GM19455 (cell line): ENCODE results near the gene SPTSSA.

Source experiments
- ATAC-seq: cut with Tn5 transposase; IDR thresholded peaks from one replicate; pipeline ENCODE4 v1.9.1; 2021; ENCODE audit not compliant: unreplicated experiment

SPTSSA gene

DNA sequence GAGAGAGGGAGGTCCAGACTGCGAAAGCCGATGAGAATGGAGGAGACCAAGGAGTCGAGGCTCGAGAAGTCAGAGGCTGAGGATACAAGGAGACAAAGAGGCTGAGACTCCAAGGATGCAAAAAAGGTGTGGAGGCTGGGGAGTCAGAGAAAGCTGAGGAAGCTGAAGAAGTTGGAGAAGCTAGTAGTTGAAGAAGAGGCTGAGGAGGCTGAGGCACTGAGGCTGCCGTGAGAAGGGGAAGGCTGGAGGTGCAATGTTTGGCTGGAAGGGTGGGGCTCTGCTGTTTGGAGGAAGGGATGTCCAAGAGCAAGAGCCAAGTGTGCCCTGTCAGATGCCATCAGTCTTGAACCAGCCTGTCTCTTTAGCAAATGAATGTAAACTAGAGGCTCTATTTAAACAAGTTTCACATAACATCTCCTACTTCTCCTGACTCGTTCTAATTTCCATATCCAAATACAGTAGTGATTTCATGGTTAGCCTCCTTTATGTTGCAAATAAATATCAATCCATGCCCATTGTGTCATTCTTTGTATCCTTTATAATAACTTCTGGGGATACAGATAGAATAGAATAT is 10.8 kb upstream of the SPTSSA start:
- ATAC-seq: no peak

DNA sequence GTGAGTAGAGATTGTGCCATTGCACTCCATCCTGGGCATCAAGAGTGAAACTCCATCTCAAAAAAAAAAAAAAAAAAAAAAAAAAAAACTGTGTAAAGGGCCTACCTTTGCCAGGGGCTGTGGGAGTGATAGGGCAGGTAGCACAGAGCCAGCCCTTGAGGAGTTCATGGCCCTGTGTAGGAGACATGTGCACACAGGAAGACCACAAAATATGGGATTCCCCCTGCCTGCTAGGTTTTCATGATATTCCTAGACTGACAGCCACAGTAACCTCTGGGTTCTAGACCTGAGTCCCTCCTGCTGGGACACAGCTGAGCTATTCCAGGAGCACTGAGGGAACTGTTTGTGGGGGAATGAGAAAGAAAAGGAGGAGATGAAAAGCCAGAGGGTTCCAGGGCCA is 8.3 kb upstream of the SPTSSA start:
- no peak for ATAC-seq

DNA sequence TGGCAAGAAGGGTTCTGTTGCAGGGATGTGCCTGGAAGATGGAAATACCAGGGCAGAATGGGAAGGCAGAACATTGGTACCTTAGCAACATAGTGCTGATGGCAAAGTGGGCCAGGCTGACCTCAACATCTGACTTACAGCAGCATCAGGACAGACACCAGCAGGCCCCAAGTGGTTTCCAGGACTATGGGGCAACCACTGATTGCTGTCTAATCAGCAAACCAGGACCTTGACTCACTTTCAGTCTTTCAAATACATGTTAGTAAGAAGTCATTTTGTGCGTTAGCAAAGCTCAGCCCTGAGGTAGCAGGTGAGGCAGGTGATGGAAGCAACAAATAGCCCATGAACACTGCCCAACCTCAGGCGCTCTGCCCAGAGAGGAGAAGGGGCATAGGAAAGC is 4.7 kb upstream of the SPTSSA start:
- no peak for ATAC-seq

DNA sequence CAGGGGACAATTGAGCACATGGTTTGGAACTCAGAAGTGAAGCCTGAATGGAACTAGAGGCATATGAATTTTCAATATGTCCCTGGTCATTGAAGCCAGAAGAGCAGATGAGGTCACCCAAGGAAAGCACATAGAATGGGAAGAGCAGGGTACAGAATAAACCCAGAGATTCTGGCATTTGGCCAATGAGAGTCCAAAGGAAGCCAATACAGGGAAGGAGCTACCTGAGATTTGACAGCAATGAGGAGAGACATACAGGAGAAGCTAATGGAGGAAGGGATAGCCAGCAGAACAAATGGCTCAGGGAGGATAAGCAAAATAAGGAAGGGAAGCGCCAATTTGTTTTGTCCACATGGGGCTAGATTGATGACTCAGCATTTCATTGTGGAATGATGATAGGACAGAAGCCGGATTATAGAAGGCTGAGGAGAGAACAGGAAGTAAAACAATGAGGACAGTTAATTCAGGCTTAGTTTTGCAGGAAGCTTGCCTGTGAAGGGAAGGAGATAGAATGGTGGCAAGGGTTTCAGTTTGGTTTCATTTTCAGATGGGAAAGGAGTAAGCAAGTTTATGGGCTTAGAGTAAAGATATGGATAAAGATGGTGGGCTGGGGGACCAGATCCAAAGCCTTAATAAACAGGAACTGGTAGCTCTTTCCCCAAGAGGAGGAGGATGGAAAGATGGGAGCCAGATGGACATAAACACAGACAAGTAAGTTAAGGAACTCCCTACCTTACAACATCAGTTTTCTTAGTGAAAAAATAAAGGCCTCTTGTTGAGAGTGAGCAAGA is 3.2 kb upstream of the SPTSSA start:
- ATAC-seq: no peak

DNA sequence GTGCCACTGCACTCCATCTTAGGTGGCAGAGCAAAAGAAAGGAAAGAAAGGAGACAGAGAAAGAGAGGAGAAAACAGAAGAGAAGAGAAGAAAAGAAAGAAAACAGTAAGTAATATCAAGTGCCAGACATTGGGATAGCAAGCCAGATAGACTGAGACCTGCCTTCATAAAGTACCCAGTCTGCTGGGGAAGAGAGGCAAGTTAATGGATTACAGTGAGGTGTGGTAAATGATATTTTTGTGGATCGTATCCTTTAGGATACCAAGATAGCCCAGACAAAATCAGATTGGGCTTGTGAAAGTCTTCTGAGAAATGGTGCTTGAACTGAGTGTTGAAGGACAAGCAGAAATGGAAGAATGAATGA is 1.5 kb upstream of the SPTSSA start:
- no peak for ATAC-seq

DNA sequence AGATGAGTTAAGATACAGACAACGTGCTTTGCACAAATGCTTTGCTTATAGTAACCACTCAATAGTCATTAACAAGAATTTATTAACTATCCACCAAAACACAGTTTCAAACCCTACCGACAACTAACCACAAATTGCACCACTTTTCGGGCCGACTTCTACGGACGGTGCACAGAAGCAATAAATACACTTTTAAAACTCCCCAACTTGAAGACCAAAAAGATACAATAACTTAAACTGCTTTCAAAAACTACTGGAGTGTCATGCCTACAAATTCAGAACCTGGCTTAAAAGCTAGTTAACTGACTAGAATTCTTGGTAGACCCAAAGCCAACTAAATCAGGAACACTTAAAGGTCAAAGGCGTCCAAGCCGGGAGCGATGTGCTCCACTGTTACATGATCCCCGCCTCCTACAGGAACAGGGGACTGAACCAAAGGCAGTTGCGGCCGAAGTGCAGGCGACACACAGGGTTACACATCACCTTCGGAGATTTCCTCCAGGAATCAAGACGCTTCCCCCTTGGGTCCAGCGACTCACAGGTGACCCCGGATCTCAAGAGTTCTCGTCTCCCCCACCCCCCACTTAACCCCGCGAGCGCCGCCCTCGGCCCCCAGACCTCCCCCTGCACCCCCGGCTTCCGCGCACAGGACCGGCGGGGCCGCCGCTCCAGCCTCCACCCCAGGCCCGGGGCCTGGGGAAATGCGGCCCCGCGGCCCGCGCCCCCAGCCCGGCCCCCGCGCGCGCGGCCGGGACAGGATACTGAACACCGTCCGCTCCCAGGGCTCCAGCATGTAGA is 507 bp downstream of the SPTSSA start:
- ATAC-seq: peak; percentile 16

DNA sequence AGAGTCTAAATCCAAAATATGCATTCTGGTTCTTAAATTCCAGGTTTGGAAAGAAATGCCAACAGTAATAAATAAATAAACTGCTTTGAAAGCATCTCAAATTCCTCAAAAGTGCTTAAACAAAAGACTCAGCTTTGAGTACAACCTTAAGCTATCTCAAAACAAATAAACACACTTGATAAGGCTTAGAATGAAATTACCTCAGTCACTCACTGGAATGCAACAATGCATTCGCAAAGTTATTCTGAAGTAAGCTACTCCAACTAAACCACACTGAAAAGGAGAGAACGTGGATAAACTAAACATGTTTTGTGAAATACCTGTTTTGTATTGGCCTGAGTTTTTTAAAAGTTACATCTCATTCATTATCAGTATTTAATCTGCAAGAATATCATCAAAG is 1.2 kb downstream of the SPTSSA start:
- no peak for ATAC-seq

DNA sequence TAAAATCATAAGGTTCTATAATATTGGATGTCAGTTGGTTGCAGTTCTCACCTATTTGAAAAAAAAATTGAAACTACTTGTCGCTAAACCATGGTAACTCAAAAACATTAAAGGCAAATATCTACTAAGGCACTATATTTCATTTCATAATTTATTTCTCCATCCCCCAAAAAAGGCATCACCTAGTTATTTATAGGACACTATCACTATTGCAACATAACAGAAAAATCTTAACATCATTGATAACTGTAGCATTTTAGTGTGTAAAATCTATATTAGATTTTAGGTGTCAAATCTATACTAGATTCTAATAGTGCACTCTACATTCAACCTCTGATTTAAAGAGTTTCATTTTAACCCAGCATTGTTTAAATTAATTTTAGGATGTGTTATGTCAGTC is 1.7 kb downstream of the SPTSSA start:
- no peak for ATAC-seq

DNA sequence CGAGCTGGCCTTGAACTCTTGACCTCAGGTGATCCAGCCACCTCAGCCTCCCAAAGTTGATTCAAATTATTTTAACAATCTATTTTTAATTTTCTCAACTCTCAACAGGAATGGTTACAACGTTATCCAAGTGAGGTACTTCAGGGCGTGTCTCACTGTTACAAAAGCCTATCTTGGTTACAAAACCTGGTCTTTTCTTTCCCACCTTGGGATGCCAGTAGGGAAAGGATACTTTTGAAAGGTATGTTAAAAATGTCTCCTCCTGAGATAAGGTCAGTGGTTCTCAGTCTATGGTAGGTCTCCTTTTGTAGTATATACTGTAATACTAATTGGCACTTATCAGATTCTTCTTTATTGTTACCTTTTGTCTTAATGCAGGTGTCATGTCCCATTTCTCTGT is 4.9 kb downstream of the SPTSSA start:
- no peak for ATAC-seq

DNA sequence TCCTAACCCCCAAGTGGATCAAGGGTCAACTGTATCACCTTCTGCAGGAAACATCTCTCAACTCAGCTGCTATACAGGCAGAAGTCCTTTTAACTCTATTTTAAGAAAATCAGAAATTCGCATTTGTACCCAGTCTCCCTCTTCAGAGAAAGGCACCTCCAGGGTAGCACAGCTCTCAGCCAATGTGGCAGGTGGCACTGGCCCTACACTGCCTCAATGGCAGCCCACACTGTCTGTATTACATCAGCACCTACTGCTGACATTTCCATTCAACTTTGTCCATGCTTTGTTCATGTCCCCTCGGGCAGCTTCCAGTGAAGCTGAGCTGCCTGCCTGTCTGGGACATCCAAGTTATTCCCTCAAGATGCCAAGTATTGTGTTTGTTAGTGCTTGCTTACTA is 8.8 kb downstream of the SPTSSA start:
- ATAC-seq: no peak

DNA sequence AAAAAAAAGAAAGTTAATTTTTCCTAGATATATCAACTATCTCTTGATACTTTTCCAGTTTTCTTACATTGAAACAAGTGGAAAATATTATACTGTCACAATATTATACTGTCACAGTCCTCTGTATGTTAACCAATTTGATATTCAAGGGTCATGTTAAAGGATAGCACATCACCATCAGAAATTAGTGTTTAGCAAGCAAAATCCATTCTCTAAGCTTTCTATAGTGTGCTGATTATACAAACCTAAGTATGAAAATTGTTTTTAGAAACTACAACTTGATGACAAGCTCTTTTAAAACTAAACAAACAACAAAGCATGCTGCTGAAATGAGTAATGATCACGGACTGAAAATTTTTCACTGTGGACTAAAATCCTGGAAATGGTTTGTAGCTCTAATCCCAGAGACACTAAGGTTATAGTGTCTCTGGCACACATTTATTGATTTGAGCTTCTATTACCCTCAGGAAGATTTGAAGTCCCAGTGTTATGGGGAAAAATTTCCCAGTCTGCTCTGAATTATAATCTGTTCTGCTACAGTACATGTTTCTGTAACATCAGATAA is 9.7 kb downstream of the SPTSSA start:
- no peak for ATAC-seq

DNA sequence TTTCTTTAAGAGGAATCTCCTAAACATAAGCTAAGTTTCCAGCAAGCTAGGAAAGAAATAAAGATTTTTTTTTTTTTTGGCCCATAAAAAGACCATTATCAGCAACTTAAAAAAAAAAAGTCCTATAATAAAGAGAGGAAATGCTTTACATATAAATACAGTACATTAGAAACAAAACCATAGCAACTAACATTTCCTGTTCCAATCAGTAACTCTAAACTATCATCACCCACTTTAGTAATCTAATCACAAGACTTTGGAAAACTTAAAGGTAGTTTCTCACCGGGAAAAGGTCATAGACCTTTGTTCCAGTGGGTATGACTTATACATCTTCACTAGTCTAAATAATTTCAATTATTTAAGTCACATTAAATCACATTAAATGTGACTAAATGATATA is 11.1 kb downstream of the SPTSSA start:
- no peak for ATAC-seq

DNA sequence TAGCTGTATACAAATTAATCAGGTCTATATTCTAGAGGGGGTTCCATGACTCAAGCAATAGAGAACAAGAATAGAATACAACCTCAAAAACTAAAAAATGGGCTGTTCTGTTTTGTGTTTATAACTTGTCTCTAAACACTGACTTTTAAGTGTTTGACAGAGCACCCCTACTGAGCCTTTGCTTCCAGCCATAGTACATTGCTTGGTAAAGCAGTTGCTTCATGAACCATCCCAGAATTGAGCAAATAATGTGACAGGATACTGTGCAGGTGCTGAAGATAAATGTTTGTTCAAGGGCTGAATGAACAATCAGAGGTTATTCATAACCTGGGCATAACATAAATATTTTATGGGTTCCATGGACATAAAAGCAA is 11.5 kb downstream of the SPTSSA start:
- ATAC-seq: no peak

DNA sequence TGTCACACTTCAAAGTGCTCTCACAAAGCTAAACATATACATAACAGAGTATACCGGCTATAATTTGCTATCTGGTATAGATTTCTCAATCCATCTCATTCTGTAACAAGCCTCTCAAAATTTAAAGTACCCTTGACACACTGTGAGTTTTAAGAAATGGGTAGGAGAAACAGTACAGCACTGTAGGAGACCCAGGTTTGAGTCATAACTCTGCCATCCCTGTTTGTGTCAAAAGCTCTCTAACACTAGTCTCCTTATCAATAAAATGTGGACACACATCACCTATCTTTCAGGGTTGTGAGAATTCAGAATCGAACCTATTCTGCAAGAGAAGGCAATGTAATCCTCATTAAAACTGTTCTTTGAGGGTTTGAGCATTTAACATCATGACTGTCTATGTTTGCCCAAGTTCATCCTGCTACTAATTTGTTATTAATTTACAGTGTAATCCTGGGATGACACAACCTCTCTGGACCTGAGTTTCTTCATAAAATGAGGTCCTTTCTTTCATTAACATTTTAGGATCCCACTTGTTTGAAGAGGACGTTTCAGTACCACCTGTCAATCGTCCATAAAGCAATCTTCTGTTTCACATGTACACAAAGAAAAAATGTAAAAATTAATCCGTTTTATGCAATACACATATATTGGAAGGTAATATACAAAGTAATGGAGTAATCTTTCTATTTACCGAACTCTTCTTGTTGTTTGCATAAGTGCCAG is 12.1 kb downstream of the SPTSSA start:
- ATAC-seq: no peak

DNA sequence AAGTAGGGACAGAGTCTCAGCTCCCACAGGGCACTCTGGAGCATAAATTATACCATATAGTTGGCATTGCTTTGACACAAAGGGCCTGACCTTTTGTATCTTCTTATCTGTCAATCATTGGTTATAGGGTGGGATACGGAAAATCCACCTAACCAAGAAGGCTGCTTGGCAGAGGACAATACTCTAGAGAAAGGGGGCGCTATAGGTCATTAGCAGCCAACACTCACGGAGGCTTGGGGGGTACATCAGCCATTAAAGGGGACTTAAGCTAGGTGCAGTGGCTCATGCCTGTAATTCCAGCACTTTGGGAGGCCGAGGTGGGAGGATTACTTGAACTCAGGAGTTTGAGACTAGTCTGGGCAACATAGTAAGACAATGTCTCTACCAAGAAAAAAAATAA is 22.9 kb downstream of the SPTSSA start:
- ATAC-seq: no peak

DNA sequence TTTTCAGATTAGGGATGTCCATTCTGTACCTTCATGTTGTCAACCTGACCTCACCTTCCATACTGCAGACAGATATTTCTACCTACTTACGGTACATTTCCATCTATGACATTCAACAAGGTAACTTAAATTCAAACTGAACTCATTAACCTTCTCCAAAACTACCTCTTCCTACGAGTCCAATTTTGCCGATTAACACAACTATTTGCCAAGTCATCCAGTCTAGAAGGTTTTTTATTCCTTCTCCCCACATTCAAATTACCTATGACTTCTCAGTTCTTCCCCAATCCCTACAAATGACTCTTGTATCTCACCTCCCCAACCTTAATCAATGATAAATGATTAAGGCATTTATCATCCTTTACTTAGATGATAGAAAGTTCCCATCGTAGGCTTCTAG is 23.6 kb downstream of the SPTSSA start:
- ATAC-seq: no peak

DNA sequence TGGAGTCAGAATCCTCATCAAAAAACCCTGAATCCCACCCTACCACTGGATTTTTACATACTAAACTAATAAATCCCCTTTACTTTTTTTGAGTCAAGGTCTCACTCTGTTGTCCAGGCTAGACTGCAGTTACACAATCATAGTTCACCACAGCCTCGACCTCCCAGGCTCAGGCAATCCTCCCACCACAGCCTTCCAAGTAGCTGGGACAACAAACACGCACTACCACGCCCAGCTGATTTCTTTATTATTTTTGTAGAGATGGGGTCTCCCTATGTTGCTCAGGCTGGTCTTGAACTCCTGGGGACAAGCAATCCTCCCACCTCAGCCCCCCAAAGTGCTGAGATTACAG is 24.3 kb downstream of the SPTSSA start:
- ATAC-seq: no peak

DNA sequence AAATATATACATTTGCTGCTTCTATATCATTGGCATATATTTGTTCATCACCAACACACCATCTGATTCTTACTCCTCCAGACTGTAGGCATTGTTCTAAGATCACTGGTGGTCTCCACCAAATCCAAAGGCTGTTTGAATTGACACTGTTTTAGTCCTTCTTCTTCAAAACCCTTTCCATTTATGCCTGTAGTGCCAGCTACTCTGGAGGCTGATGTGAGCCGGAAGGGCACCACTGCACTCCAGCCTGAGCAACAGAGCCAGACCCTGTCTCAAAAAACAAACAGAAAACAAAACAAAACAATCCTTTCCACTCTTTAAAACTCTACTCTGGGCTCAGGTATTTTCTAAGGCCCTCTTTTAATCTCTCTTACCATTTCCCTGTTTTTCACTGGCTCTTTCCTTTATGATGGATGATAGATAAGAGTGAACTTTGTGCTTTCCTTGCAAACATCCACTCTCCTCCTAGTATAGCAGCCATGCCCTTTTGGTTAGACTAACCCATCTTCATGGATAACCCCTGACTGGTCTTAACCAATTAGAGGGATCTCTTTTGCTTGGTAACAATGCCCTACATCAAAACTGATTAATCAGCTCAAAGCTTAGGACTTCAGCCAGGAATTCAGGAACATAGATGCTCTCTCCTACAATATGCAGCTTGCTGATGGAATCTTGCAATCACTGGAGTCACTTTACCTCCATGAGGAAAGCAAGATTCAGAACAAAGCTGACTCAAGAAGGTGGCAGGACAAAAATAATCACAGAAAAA is 24.9 kb downstream of the SPTSSA start:
- ATAC-seq: no peak

DNA sequence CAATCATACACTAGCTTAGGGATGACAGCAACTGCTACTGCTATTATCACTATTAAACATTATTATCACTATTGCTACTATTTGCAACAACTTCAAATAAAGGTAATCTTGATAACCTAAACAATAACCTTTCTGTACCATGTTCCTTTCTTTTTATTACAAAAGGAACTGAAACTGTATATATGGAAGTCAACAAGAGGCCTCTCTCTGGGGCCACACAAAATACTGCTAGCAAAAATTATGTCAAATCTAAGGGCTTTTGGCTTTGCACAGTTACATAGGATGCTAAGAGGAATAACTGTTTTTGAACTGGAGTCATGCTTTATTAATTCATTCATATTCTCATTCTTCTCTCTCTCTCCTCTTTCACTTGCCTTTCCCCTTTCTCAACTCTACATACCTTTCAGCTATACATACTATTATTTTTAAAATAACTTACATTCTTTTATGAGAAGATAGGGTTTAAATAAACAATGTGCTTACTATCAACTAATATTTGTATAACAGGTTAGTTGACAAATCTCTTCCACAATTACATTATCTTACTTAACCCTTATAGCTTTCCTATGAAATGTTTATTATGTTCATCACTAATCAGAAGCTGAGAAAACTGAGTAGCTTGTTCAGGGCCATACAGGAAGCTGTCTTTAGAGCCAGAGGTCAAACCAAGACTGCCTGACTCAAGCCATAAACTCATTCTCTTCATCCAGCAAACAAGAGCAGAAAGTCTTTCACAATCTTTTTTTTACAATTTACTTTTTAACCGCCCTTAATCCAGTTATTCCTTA is 25.7 kb downstream of the SPTSSA start:
- ATAC-seq: no peak

DNA sequence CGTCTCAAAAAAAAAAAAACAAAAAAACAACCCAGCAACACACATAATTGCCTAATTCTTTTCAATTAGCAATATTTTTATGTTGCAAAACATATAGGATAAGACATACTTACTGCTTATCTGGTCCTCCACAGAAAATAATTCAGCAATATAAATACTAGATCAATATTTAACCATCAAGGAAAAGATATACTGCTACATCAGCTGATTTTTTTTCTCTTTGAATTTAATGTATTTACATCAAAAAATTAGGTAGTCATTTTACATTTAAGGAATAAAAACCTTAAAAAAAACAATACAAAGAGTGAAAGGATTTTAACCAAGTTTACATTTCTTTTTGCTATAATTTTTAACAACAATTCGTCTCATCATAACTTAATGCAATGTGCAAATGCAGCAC is 28.1 kb downstream of the SPTSSA start:
- ATAC-seq: no peak
